ENCODE results near the gene MYBPH.

DNA sequence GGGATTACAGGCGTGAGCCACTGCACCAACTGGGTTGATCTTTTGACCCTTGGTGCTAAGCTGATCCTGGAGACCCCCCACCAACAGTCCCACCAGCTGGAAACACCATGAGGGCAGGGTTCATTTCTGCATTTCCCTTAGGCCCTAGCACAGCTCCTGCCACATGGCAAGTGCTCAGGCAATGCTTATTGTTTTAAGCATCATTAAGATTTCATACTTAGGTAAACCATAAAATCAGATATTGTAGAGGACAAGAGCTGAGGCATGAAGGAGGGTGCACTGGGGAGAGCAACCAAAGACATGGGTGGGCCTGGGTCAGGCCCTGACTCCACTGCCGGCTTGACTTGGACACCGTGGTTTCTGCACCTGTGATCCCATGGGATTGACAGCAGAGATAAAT is 36.2 kb upstream of the MYBPH start:
- TF ChIP-seq, protein P1, sequence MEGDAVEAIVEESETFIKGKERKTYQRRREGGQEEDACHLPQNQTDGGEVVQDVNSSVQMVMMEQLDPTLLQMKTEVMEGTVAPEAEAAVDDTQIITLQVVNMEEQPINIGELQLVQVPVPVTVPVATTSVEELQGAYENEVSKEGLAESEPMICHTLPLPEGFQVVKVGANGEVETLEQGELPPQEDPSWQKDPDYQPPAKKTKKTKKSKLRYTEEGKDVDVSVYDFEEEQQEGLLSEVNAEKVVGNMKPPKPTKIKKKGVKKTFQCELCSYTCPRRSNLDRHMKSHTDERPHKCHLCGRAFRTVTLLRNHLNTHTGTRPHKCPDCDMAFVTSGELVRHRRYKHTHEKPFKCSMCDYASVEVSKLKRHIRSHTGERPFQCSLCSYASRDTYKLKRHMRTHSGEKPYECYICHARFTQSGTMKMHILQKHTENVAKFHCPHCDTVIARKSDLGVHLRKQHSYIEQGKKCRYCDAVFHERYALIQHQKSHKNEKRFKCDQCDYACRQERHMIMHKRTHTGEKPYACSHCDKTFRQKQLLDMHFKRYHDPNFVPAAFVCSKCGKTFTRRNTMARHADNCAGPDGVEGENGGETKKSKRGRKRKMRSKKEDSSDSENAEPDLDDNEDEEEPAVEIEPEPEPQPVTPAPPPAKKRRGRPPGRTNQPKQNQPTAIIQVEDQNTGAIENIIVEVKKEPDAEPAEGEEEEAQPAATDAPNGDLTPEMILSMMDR (IDR thresholded peaks at IDR 0.05) = no peak
- TF ChIP-seq POLR2A (IDR thresholded peaks at IDR 0.05) = no peak

Measured in right lobe of liver (tissue), 4 donors.